B cell (primary cell): ENCODE results near the gene ATP10A.

ENCODE experiments used
- EZH2 ChIP-seq: IDR thresholded peaks from 2 replicates; pipeline ENCODE4 v1.6.1; 2012; ENCODE audit warnings: borderline replicate concordance, low read depth, mild to moderate bottlenecking, moderate library complexity, low read length; ENCODE audit not compliant: insufficient read depth, poor library complexity, severe bottlenecking
- TF ChIP-seq, protein P1 (sequence below): fragments of 200-600 bp; IDR thresholded peaks from one replicate; pipeline ENCODE4 v1.8.0; 2022; ENCODE audit warnings: antibody characterized with exemption, mild to moderate bottlenecking

DNA sequence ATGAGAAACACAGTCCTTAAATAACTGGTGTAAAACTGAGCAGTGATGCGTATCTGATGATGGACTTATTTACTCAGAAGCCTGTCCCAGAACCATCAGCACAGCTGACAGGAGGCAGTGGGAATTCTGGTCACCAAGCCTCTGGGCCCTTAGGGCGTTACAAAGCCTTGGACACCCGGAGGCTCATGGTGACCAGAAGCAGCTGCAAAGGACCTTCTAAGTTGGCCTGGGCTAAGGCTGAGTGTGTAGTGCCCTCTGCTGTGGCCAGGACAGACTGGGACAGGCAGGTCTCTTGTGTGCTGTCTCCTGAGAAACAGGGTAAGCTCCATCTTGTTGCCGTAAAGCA, 168.9 kb downstream of the ATP10A start:
- TF ChIP-seq EZH2, result no peak
- TF ChIP-seq, protein P1, sequence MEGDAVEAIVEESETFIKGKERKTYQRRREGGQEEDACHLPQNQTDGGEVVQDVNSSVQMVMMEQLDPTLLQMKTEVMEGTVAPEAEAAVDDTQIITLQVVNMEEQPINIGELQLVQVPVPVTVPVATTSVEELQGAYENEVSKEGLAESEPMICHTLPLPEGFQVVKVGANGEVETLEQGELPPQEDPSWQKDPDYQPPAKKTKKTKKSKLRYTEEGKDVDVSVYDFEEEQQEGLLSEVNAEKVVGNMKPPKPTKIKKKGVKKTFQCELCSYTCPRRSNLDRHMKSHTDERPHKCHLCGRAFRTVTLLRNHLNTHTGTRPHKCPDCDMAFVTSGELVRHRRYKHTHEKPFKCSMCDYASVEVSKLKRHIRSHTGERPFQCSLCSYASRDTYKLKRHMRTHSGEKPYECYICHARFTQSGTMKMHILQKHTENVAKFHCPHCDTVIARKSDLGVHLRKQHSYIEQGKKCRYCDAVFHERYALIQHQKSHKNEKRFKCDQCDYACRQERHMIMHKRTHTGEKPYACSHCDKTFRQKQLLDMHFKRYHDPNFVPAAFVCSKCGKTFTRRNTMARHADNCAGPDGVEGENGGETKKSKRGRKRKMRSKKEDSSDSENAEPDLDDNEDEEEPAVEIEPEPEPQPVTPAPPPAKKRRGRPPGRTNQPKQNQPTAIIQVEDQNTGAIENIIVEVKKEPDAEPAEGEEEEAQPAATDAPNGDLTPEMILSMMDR, result no peak
